Left kidney (tissue), 8 donors: ENCODE data around the gene BLM. TPM values are rescaled to one million over a fixed set of nuclear protein-coding genes. Genes with fewer than 3 reads are reported as not detected.
"Not testable (repeated sequence)": the region's sequence is repeated elsewhere in the genome, so short reads cannot be mapped to it uniquely, and the experiment has no call there.

ENCODE experiments used
- DNase-seq: peaks from one replicate; pipeline ENCODE4 v3.0.0-alpha.2; 2013
- long read RNA-seq, 8 donors: transcript quantifications; one replicate each; lab custom pipeline, GENCODE V29; 2026
- polyA plus RNA-seq: library from polyadenylated mRNA; unstranded; fragments of 120-200 nt; gene quantifications from one replicate; pipeline ENCODE4 v1.2.1, GENCODE V29; 2013; ENCODE audit not compliant: insufficient read length

The BLM gene
- 17.7 TPM for polyA plus RNA-seq
- long read RNA-seq, donor 1: 0 reads
- long read RNA-seq, donor 2: 0 reads
- long read RNA-seq, donor 3, full-length matches to known transcripts: 1 of 1 reads
- long read RNA-seq, donor 3, partial matches to known transcripts: 0 of 1 reads
- long read RNA-seq, donor 3, other reads (novel, unspliced or antisense): 0 of 1 reads
- long read RNA-seq, donor 4: 0 reads
- long read RNA-seq, donor 5: 0 reads
- long read RNA-seq, donor 6, full-length matches to known transcripts: 2 of 2 reads
- long read RNA-seq, donor 6, partial matches to known transcripts: 0 of 2 reads
- long read RNA-seq, donor 6, other reads (novel, unspliced or antisense): 0 of 2 reads
- long read RNA-seq, donor 7: 0 reads
- long read RNA-seq, donor 8: 0 reads

DNA sequence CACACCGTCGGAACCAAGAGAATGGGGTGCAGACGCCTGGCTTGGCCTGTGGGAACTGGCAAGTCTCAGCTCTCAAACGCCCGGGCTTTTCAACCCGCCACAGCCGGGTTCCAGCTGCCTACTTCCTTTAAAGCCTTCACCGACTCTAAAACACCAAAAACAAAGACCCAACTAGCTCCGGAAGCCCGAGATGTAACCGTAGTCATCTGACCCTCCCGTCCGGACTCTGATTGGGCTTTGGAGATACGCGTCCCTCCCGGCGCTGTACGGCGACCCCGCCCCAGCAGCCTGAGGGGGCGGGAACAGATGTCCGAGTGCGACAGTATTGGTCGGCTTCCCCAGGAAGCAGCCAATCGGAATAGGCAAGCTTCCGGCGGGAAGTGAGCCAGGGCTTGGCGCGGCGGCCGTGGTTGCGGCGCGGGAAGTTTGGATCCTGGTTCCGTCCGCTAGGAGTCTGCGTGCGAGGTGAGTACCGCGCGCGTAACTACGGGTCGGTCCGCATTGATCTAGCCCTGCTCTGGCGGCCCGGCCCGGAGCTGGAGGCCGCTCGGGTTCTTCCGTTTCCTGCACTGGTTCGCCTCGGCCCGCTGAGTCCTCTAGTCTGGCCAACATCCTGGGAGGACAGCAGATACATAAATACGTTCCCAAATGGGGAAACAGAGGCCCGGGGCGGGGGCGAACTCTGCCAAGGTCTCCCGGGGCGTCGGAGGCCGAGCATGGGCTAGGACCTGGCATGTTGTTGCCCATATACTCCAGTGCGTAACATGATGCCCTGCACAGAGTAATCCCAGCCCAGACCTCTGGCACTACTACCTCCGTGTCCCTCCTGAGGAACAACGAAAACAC, at the start of gene BLM:
Gene BLM (plus strand): TSS at position 371 of the 846 bp plus-strand sequence. CDS start 30,047 bp downstream, outside the sequence.
- DNase-seq: peak; percentile 95

DNA sequence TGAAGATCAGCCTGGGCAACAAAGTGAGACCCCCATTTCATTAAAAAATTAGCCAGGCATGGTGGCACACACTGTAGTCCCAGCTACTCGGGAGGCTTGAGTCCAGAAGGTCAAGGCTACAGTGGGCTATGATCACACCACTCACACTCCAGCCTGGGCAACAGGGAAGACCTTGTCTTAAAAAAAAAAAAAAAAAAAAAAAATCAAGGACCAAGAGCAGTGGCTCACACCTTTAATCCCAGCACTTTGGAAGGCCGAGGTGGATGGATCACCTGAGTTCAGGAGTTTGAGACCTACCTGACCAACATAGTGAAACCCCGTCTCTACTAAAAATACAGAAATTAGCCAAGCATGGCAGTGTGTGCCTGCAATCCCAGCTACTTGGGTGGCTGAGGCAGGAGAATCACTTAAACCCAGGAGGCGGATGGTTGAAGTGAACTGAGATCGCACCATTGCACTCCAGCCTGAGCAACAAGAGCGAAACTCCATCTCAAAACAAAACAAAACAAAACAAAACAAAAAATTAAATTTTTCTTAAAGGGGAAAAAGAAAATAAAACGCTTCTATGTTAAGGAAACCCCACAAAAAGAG, 49.3 kb upstream of the BLM start:
- not testable (repeated sequence) for DNase-seq

DNA sequence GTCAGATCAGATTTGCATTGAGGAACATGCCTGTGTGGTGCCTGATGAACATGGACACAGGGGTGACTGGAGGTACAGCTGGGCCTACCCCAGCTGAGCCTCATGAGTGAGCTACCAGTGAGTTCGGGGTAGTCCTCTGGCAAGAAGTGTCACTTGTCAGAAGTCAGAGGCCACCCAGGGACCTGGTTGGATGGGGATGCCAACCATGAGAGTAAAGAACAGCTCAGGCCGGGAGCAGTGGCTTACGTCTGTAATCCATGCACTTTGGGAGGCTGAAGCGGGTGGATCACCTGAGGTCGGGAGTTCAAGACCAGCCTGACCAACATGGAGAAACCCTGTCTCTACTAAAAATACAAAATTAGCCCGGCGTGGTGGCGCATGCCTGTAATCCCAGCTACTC, 46.5 kb upstream of the BLM start:
- DNase-seq: not testable (repeated sequence)

DNA sequence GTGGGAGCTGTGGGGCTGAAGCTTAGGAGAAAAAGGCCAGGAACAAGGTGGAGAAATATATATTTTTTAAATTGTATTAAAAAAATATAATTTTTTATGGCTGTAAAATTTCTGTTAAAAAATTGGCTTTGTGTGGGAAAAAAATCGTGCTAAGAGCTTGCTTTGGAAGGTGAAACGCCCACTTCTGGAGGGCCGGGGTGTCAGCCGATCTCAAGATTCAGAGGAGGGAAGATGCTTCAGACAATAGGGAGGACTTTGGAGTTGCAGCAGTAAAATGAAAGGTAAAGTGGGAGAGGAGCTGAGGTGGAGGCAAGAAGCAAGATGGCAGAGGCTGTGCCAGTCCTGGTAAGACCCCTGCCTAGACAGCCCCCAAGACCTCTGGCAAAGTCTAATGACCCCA, 45.9 kb upstream of the BLM start:
- no peak for DNase-seq

DNA sequence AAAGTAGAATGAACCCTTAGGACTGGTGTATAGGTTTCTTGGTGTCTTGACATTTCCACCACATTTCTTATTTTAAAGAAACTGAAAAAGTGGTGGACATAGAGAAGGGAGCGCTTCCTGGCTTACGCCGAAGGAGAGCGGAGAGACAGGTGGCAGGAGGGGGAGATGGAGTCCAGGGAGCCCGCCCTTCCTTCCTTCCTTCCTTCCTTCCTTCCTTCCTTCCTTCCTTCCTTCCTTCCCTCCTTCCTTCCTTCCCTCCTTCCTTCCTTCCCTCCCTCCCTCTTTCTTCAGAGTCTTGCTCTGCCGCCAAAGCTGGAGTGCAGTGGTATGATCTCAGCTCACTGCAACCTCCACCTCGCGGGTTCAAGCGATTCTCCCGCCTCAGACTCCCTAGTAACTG, 43.8 kb upstream of the BLM start:
- DNase-seq: not testable (repeated sequence)

DNA sequence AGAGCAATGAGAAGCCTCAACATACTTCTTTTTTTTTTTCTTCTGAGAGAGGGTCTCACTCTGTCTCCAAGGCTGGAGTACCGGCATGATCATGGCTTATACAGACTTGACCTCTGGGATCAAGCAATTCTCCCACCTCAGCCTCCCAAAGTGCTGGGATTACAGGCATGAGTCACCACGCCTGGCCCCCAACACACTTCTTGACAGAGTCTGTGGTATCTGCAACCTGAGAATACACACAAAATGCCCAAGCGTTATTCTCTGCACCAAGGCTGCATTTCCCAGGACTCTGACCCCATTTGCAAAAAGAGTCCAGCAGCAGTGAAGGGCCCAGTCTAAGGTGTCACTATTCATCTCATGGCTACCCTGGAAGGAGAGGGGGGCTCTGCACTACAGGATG, 42.7 kb upstream of the BLM start:
- no peak for DNase-seq

DNA sequence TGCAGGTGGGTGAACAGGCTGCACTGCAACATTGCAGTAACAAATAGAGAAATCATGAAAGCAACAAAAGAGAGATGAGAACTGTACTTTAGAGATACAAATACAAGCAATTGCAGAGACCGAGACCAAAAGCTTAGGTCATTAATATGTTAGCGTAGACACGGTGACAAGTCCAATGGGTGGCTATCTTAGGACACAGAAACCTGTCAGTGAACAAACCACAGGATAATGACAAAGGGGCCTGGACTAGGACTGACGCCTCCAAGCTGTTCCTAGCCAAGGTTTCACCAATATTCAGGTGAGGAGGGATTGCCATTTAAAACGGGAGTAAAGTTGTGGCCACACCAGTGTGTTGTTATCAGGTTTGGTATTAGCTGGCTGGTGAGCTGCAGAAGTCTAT, 41.7 kb upstream of the BLM start:
- no peak for DNase-seq

DNA sequence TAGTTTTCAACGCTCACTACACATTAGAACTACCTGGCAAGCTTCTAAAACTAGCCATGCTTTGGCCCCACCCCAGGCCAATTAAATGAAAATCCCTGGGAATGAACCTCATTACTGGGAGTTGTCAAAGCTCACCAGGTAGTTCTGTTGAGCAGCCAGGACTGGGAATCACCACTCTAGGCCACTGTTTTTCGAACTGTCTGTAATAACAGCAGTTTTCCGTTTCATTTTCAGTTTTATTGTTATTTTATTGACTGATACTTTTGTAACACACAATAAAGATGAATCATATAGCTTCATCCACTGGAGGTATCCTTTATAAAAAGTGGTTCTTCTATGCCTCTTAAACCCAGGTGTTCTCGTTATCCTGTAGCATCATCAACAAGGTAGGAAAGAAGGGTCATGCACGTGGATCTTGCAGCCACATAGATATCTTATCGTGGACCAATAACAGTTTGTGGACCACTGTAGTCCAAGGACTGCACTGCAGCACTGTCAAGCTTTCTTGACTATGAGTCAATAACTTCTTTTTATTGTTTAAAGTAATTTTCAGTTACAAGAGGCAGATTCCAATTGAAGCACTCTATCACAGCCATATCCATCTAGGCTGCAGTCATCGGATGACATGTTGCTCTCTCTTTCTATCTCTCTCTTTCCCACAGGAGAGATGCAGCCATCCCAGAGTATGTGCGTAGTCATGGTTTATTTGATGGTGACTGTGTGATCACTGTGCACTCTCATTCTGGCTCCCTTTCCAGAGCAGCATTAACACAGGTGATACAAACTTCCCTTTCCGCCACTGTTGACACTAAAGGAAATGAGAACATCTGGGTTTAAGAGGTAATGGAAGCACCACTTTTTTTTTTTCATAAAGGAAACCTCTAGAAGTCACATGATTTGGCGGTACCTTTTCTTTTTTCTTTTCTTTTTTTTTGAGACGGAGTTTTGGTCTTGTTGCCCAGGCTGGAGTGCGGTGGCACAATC, 39.0 kb upstream of the BLM start:
- DNase-seq: no peak

DNA sequence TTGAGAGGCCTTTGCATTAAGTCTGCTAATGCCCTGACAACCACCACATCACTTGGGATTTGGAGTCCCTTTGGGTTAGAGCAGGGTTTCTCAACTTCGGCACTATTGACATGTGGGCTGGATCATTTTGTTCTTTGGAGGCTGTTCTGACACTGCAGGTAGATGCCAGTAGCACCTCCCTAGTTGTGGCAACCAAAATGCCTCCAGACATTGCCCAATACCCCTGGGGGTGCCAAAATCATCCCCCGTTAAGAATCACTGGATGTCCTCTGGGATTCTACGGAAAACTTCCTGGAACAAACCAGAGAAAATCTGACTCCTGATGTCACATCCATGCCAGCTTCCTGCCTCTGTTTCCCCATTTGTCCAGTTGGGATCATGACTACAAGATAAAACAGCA, 37.2 kb upstream of the BLM start:
- DNase-seq: no peak

DNA sequence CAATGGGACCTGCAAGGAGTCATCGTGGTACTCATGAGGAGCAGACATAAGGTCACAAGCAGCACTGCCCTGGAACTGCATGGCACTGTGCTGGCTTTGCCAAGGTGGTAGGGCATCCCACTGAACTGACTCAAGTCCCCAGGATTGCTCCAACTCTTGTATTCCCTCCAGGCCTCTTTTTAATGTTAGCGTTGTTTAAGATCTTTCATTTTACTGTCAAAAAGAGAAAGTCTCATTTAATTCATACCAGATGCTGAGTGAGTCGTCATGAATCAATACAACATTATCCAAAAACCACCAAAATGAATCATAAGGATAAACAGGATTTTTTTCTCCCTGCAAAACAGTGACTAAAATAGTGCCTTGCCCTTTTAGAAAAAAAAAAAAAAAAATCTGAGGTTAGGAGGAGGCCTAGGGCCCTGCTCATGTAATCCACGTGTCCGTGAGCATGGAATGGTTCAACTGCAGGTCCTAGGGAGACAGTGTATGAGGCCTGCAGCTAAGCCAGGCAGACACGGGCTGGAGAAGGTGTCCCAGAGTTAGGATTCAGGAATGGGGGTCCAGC, 36.7 kb upstream of the BLM start:
- no peak for DNase-seq

DNA sequence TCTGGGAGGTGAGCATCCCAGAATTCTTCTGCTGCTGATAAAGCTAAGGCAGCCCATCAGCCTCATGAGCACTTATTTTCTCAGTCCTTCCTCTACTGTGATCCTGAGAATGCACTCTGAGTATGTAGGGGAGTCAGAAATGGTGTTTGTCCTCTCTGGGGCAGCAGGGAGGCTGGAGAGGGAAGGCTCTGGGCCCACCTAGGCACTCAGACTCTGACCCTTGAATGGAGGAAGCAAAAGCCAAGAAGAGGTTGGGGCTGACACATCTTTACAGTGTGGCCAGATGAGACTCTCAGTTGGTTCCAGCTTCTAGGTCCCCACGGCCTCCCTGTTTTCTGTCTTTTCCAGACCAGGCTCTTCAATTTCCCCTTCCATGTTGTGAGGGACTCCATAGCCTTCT, 36.1 kb upstream of the BLM start:
- DNase-seq: no peak

DNA sequence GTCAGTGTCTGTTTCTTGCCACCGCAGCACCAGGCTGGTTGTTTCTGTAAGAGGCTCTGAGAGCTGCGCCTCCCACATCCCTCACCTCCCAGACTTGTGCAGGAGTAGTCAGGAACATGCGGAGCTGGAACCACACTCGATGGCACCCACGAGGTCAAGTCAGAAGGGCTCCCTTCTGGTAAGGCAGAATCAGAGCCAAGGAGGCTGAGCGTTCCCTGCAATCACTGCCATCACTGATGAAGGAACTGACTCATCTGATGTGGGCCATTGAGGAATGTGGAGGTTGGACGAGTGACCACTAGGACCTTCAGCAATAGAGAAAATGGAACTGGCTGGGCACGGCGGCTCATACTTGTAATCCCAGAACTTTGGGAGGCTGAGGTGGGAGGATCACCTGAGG, 35.7 kb upstream of the BLM start:
- no peak for DNase-seq

DNA sequence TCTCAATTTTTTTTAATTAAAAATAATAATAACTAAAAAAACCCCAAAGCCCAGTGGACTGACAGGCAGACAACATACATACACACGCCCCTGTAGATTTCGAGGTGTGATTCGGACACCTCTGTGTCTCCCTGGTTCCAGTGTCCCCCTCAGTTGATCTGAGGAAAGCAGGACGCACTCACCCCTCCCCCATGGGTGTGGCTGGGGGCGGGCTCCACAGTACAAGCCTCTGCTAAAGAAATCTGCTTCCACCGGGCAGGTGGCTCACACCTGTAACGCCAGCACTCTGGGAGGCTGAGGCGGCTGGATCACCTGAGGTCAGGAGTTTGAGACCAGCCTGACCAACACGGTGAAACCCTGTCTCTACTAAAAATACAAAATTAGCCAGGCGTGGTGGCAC, 33.8 kb upstream of the BLM start:
- DNase-seq: no peak

DNA sequence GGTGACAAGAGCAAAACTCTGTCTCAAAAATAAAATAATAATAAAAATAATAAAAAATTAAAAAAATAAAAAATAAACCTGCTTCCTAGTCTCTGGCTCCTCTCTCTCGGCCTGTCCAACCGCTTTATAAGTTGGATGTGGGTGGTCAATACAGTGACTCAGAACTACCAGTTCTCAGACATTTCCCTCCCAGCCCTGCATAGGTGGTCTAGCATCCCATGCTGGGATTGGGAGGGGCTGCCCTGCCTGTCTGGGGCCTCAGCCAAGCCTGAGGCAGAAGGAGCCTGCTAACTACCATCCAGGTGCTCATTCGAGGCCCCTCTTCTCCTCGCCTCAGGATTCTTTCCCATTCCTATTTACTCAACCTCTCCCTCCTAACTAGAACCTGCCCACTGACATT, 33.3 kb upstream of the BLM start:
- no peak for DNase-seq

DNA sequence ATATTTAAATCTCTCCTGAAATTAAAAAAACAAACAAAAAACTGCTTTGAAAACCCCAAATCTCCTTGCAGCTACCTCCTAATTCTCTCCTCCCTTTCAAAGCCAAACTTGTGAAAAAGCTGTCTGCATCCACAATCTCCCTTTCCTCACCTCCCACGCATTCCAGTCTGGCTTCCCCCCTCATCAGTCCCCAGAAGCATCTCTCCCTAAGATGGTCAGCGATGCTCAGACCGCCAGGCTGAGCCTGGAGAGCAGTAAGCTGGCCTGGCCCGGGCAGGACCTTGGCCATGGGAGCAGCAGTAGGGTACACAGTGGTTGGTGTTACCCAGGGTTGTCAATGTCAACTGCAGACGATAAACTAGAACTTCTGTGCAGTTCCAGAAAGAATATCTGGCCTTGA, 32.9 kb upstream of the BLM start:
- peak; percentile 24 for DNase-seq

DNA sequence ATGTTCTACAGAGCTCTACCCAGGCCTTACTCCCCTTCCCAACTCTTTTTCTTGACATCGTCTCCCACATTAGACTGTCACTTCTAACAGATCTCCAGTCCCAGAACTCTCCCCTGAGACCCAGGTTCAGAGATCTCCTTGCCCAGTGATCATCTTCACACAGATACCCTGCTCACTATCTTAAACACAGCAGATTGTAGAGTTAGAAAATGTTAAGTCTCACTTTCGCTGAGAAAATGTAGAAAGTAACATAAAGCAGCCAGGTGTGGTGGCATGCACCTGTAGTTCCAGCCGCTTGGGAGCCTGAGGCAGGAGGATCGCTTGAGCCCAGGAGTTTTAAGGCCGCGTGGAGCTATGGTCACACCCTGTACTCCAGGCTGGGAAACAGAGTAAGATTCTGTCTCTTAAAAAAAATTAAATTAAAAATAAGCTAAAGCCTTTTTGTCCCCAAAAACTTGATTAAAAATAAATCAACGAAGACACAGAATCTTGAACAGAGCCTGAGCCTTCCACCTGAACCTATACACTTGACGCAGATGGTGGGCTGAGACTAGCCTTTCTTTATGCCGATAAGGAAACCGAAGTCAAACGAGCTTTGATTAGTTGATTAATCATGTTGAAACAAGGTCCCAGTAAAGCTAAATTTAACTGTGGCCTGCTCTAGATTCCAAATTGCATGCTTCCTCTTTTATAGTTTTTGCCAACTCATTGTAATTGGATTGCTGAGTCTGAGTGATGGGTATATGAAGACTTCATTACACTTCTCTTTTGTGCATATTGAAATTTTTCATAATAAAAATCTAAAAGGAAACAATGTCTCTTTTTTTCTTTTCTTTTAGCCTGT, 31.3 kb upstream of the BLM start:
- DNase-seq: no peak

DNA sequence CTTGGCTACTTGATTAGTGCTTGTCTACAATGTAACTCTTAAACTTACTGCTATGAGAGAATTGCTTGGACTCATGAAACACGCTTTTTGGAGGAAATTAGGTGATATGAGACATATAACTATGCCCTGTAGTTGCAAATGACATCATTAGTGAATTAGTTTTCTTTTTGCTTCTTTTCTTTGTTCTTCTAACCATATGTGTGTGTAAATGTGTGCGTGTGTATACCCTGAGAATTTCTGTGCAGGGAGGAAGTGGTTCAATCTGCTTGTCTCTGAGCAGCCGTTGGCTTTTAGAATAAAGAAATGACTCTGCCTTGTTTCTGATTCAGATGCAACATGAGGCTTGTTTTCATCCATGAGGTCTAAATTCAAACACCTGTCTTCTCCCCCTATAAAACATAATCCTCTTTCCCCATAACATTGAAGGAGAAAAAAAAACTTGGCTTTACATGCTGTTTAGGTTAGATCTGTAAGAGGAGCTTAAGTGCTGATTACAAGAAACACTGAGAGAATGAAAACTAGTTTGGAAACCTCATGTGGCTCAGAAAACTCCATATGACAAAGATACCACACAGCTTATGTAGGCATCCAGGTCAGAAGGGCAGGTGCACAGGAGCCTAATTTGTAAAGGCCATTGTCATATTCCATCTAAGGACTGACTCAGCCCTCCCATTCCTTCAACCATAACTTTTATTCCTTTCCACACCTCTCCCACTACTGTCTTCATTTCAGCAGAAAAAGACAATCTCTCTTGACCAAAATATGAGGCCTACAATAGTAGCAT, 30.5 kb upstream of the BLM start:
- no peak for DNase-seq

DNA sequence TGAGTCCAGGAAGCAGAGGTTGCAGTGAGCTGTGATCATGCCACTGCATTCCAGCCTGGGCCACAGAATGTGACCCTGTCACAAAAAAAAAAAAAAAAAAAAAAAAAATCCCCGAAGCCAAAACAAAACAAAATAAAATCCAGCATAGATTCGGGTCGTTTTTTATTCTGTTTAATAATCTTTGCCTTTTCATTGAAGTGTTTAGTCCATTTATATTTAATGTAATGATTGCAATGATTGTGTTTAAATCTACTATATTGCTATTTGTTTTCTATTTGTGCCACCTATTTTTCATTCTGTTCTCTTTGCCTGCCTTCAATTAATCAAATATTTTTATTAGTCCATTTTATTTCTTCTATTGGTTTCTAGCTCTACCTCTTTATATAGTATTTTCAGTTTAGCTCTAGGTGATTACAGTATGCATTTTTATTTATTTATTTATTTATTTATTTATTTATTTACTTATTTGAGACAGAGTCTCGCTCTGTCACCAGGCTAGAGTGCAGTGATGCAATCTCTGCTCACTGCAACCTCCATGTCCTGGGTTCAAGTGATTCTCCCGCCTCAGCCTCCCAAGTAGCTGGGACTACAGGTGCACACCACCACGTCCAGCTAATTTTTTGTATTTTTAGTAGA, 27.7 kb upstream of the BLM start:
- DNase-seq: not testable (repeated sequence)

DNA sequence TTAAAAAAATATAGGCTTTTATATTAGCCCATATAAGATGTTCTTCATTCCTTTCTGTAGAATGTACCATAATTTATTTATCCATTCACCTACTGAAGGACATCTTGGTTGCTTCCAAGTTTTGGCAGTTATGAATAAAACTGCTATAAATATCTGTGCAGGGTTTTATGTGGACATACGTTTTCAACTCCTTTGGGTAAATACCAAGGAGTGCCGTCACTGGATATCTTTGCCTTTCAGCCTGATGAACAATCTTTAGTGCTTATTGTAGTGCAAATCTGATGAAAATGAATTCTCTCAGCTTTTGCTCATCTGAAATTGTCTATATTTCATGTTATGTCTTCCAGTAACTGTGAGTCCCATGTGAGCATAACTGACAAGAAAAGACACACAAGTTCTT, 26.6 kb upstream of the BLM start:
- DNase-seq: no peak
